Fibroblast of villous mesenchyme (primary cell): Measurements from ENCODE around the gene ADGRE2. TPM values are rescaled to one million over a fixed set of nuclear protein-coding genes. Genes with fewer than 3 reads are reported as not detected.
"Not testable (repeated sequence)": the region's sequence is repeated elsewhere in the genome, so short reads cannot be mapped to it uniquely, and the experiment has no call there.

Source experiments
- DNase-seq: peaks from one replicate; pipeline ENCODE4 v3.0.0-alpha.2; 2010; ENCODE audit warnings: low read depth
- H3K4me3 ChIP-seq: 2 replicates; pipeline ENCODE4 v1.5.1; 2011; ENCODE audit warnings: low read depth, mild to moderate bottlenecking, low read length
- CTCF ChIP-seq: IDR thresholded peaks from 2 replicates; pipeline ENCODE4 v1.5.1; 2012; ENCODE audit warnings: low read depth, mild to moderate bottlenecking, low read length; ENCODE audit not compliant: insufficient read depth
- total RNA-seq: library from RNA; depleted of rRNA; stranded (reverse); fragments of >200 nt; gene quantifications from 2 replicates; pipeline ENCODE4 v1.2.3, GENCODE V29; 2012

Gene ADGRE2
- total RNA-seq, 1 donor = 0.43 TPM

GRCh38 chr19:14767466-14767971, 10.8 kb downstream of the ADGRE2 start:
- TF ChIP-seq CTCF = no peak
- H3K4me3 ChIP-seq = no peak overlapping the region
- no peak for DNase-seq

- H3K4me3 ChIP-seq, DNase-seq: not testable (repeated sequence)
Observed at GRCh38 chr19:14765841-14766240, 12.5 kb downstream of the ADGRE2 start.

GRCh38 chr19:14765403-14765802, 13.0 kb downstream of the ADGRE2 start:
- not testable (repeated sequence) for DNase-seq, H3K4me3 ChIP-seq

- H3K4me3 ChIP-seq = no peak overlapping the region
- TF ChIP-seq CTCF = no peak
- no peak for DNase-seq
Observed at GRCh38 chr19:14764401-14764800, 14.0 kb downstream of the ADGRE2 start.

- no peak for TF ChIP-seq CTCF
- H3K4me3 ChIP-seq = no peak overlapping the region
Observed at GRCh38 chr19:14763497-14764145, 14.7 kb downstream of the ADGRE2 start.

GRCh38 chr19:14762111-14762510, 16.2 kb downstream of the ADGRE2 start:
- no peak for DNase-seq
- no peak for TF ChIP-seq CTCF
- no peak overlapping the region for H3K4me3 ChIP-seq

More at GRCh38 chr19:14763497-14764145, 14.7 kb downstream of the ADGRE2 start:
- DNase-seq = no peak

- H3K4me3 ChIP-seq = no peak overlapping the region
- no peak for DNase-seq
- TF ChIP-seq CTCF = no peak
Observed at GRCh38 chr19:14761607-14762006, 16.8 kb downstream of the ADGRE2 start.

GRCh38 chr19:14758816-14759215, 19.5 kb downstream of the ADGRE2 start:
- H3K4me3 ChIP-seq = no peak overlapping the region
- TF ChIP-seq CTCF = no peak
- DNase-seq = no peak
